ENCODE results near the gene MAML1.
A peak's percentile ranks its signal among the peaks of the same experiment; 100 is the strongest.

MAML1 gene

GRCh38 chr5:179806250-179807048 is 73.8 kb downstream of the MAML1 start, which contains the start of gene MGAT4B:
MGAT4B (minus strand) TSS chr5:179806866; CDS start chr5:179806583, 283 bp downstream.
- ATAC-seq (peak; percentile 60), DNase-seq (peak; percentile 74)
- peaks cover 3% of the 10 kb centered on the region for H3K36me3 Mint-ChIP-seq (ENCODE audit: low read depth)
- peaks cover 34% of the 10 kb centered on the region for H3K4me1 Mint-ChIP-seq
- no peaks in the 10 kb centered on the region for H3K9me3 Mint-ChIP-seq
- H3K27ac Mint-ChIP-seq, result no peak within 1 kb of the TSS
- peak within 1 kb of the TSS; percentile 78 for H3K4me3 Mint-ChIP-seq
- no peaks in the 10 kb centered on the region for H3K27me3 Mint-ChIP-seq

GRCh38 chr5:179812135-179812825 is 79.7 kb downstream of the MAML1 start:
- ATAC-seq, result no peak
- peaks cover 4% of the 10 kb centered on the region for H3K36me3 Mint-ChIP-seq (ENCODE audit: low read depth)
- no peak for DNase-seq
- H3K4me1 Mint-ChIP-seq, result no peaks in the 10 kb centered on the region
- H3K27ac Mint-ChIP-seq, result no peak overlapping the region
- no peaks in the 10 kb centered on the region for H3K9me3 Mint-ChIP-seq
- H3K4me3 Mint-ChIP-seq, result no peak overlapping the region
- H3K27me3 Mint-ChIP-seq, result no peaks in the 10 kb centered on the region

GRCh38 chr5:179812997-179813607 is 80.5 kb downstream of the MAML1 start:
- no peak overlapping the region for H3K4me3 Mint-ChIP-seq
- peaks cover 4% of the 10 kb centered on the region for H3K36me3 Mint-ChIP-seq (ENCODE audit: low read depth)
- no peak for ATAC-seq
- no peak for DNase-seq
- H3K4me1 Mint-ChIP-seq, result peaks cover 8% of the 10 kb centered on the region
- H3K9me3 Mint-ChIP-seq, result no peaks in the 10 kb centered on the region
- H3K27me3 Mint-ChIP-seq, result no peaks in the 10 kb centered on the region
- H3K27ac Mint-ChIP-seq, result no peak overlapping the region

GRCh38 chr5:179814090-179814489 is 81.5 kb downstream of the MAML1 start:
- no peak overlapping the region for H3K27ac Mint-ChIP-seq
- ATAC-seq (no peak), DNase-seq (no peak)
- H3K9me3 Mint-ChIP-seq, result no peaks in the 10 kb centered on the region
- H3K36me3 Mint-ChIP-seq (ENCODE audit: low read depth), result peaks cover 4% of the 10 kb centered on the region
- H3K4me1 Mint-ChIP-seq, result peaks cover 14% of the 10 kb centered on the region
- H3K4me3 Mint-ChIP-seq, result no peak overlapping the region
- H3K27me3 Mint-ChIP-seq, result no peaks in the 10 kb centered on the region

GRCh38 chr5:179815491-179816249 is 83.0 kb downstream of the MAML1 start:
- Mint-ChIP-seq H3K27me3 (no peaks in the 10 kb centered on the region), H3K4me1 (peaks cover 28% of the 10 kb centered on the region), H3K36me3 (ENCODE audit: low read depth) (peaks cover 4% of the 10 kb centered on the region), H3K9me3 (no peaks in the 10 kb centered on the region), H3K27ac (no peak overlapping the region), H3K4me3 (no peak overlapping the region)
- ATAC-seq (no peak), DNase-seq (no peak)

GRCh38 chr5:179816401-179816795 is 83.8 kb downstream of the MAML1 start:
- DNase-seq (no peak), ATAC-seq (no peak)
- H3K27ac Mint-ChIP-seq, result no peak overlapping the region
- H3K27me3 Mint-ChIP-seq, result no peaks in the 10 kb centered on the region
- peaks cover 28% of the 10 kb centered on the region for H3K4me1 Mint-ChIP-seq
- no peak overlapping the region for H3K4me3 Mint-ChIP-seq
- no peaks in the 10 kb centered on the region for H3K9me3 Mint-ChIP-seq
- peaks cover 4% of the 10 kb centered on the region for H3K36me3 Mint-ChIP-seq (ENCODE audit: low read depth)

- H3K27ac Mint-ChIP-seq, result no peak overlapping the region
- H3K36me3 Mint-ChIP-seq (ENCODE audit: low read depth), result peaks cover 8% of the 10 kb centered on the region
- ATAC-seq (no peak), DNase-seq (no peak)
- H3K27me3 Mint-ChIP-seq, result no peaks in the 10 kb centered on the region
- H3K4me1 Mint-ChIP-seq, result peaks cover 31% of the 10 kb centered on the region
- H3K4me3 Mint-ChIP-seq, result peak overlapping the region; percentile 11
- no peaks in the 10 kb centered on the region for H3K9me3 Mint-ChIP-seq
Measured at GRCh38 chr5:179816796-179817469, 84.3 kb downstream of the MAML1 start.

- no peaks in the 10 kb centered on the region for H3K27me3 Mint-ChIP-seq
- H3K4me1 Mint-ChIP-seq, result peaks cover 37% of the 10 kb centered on the region
- H3K27ac Mint-ChIP-seq, result no peak overlapping the region
- no peaks in the 10 kb centered on the region for H3K9me3 Mint-ChIP-seq
- DNase-seq (no peak), ATAC-seq (no peak)
- peak overlapping the region; percentile 11 for H3K4me3 Mint-ChIP-seq
- peaks cover 12% of the 10 kb centered on the region for H3K36me3 Mint-ChIP-seq (ENCODE audit: low read depth)
Measured at GRCh38 chr5:179817470-179817840, 84.8 kb downstream of the MAML1 start.

GRCh38 chr5:179817890-179818745 is 85.5 kb downstream of the MAML1 start:
- peak overlapping the region; percentile 74 for H3K4me3 Mint-ChIP-seq
- no peaks in the 10 kb centered on the region for H3K9me3 Mint-ChIP-seq
- peak overlapping the region; percentile 78 for H3K27ac Mint-ChIP-seq
- H3K36me3 Mint-ChIP-seq (ENCODE audit: low read depth), result peaks cover 17% of the 10 kb centered on the region
- ATAC-seq (no peak), DNase-seq (no peak)
- no peaks in the 10 kb centered on the region for H3K27me3 Mint-ChIP-seq
- peaks cover 43% of the 10 kb centered on the region for H3K4me1 Mint-ChIP-seq

GRCh38 chr5:179818746-179819295 is 86.2 kb downstream of the MAML1 start:
- no peaks in the 10 kb centered on the region for H3K27me3 Mint-ChIP-seq
- H3K9me3 Mint-ChIP-seq, result no peaks in the 10 kb centered on the region
- peaks cover 20% of the 10 kb centered on the region for H3K36me3 Mint-ChIP-seq (ENCODE audit: low read depth)
- H3K4me1 Mint-ChIP-seq, result peaks cover 45% of the 10 kb centered on the region
- peak overlapping the region; percentile 74 for H3K4me3 Mint-ChIP-seq
- DNase-seq (peak; percentile 91), ATAC-seq (peak; percentile 70)
- peak overlapping the region; percentile 78 for H3K27ac Mint-ChIP-seq

- H3K36me3 Mint-ChIP-seq (ENCODE audit: low read depth), result peaks cover 21% of the 10 kb centered on the region
- ATAC-seq, result peak; percentile 16
- H3K4me3 Mint-ChIP-seq, result peak overlapping the region; percentile 88
- peak; percentile 64 for DNase-seq
- H3K27ac Mint-ChIP-seq, result peak overlapping the region; percentile 84
- no peaks in the 10 kb centered on the region for H3K9me3 Mint-ChIP-seq
- no peaks in the 10 kb centered on the region for H3K27me3 Mint-ChIP-seq
- peaks cover 46% of the 10 kb centered on the region for H3K4me1 Mint-ChIP-seq
Measured at GRCh38 chr5:179819296-179820126, 86.9 kb downstream of the MAML1 start.

GRCh38 chr5:179820127-179820482 is 87.5 kb downstream of the MAML1 start:
- H3K9me3 Mint-ChIP-seq, result no peaks in the 10 kb centered on the region
- DNase-seq (no peak), ATAC-seq (no peak)
- peak overlapping the region; percentile 88 for H3K4me3 Mint-ChIP-seq
- peaks cover 27% of the 10 kb centered on the region for H3K36me3 Mint-ChIP-seq (ENCODE audit: low read depth)
- H3K27ac Mint-ChIP-seq, result peak overlapping the region; percentile 84
- H3K27me3 Mint-ChIP-seq, result no peaks in the 10 kb centered on the region
- H3K4me1 Mint-ChIP-seq, result peaks cover 48% of the 10 kb centered on the region

Measured in activated naive CD8-positive, alpha-beta T cell treated with anti-CD3 and anti-CD28 coated beads, Interleukin-2, amount 50 U/mL, for 24 hours (primary cell).